ENCODE results near the gene PSMB7.

The PSMB7 gene

GRCh38 chr9:124321416-124321815, 93.8 kb downstream of the PSMB7 start:
- no peak for DNase-seq

GRCh38 chr9:124320062-124320973, 94.9 kb downstream of the PSMB7 start:
- DNase-seq, result peak in 2 of 5 donors; percentile 15 to 26

GRCh38 chr9:124315882-124316281, 99.4 kb downstream of the PSMB7 start:
- DNase-seq, result no peak

GRCh38 chr9:124313940-124314339, 101.3 kb downstream of the PSMB7 start:
- no peak for DNase-seq

- DNase-seq, result no peak
Measured at GRCh38 chr9:124312290-124313265, 102.7 kb downstream of the PSMB7 start.

GRCh38 chr9:124311283-124311682, 104.0 kb downstream of the PSMB7 start:
- DNase-seq, result no peak

- no peak for DNase-seq
Measured at GRCh38 chr9:124309667-124310084, 105.6 kb downstream of the PSMB7 start.

GRCh38 chr9:124308606-124309491, 106.4 kb downstream of the PSMB7 start:
- no peak for DNase-seq

GRCh38 chr9:124307379-124308030, 107.7 kb downstream of the PSMB7 start:
- DNase-seq, result no peak

GRCh38 chr9:124306098-124306735, 109.0 kb downstream of the PSMB7 start:
- DNase-seq, result no peak

GRCh38 chr9:124304285-124304684, 111.0 kb downstream of the PSMB7 start:
- DNase-seq, result no peak

GRCh38 chr9:124303762-124304161, 111.5 kb downstream of the PSMB7 start:
- no peak for DNase-seq

Measured in T-helper 1 cell (primary cell).